Glutamatergic neuron (in vitro differentiated cells): ENCODE results near the gene KIAA1217. TPM values are rescaled to one million over a fixed set of nuclear protein-coding genes. Genes with fewer than 3 reads are reported as not detected.

Experiments
- DNase-seq: peaks from one replicate; pipeline ENCODE4 v3.0.0; 2022
- H3K27ac Mint-ChIP-seq: one replicate; pipeline ENCODE4 v1.8.0; 2020; ENCODE audit warnings: mild to moderate bottlenecking, mixed read lengths, inconsistent platforms; ENCODE audit not compliant: unreplicated experiment
- H3K27me3 Mint-ChIP-seq: one replicate; pipeline ENCODE4 v1.8.0; 2020; ENCODE audit warnings: mild to moderate bottlenecking, moderate library complexity, mixed read lengths, inconsistent platforms; ENCODE audit not compliant: unreplicated experiment
- H3K36me3 Mint-ChIP-seq: one replicate; pipeline ENCODE4 v1.8.0; 2020; ENCODE audit warnings: mild to moderate bottlenecking, mixed read lengths, inconsistent platforms; ENCODE audit not compliant: unreplicated experiment
- H3K4me1 Mint-ChIP-seq: one replicate; pipeline ENCODE4 v1.8.0; 2020; ENCODE audit warnings: mild to moderate bottlenecking, low read depth, mixed read lengths, inconsistent platforms; ENCODE audit not compliant: unreplicated experiment
- H3K4me3 Mint-ChIP-seq: one replicate; pipeline ENCODE4 v1.8.0; 2020; ENCODE audit warnings: mild to moderate bottlenecking, mixed read lengths, inconsistent platforms; ENCODE audit not compliant: unreplicated experiment
- H3K9me3 Mint-ChIP-seq: one replicate; pipeline ENCODE4 v1.8.0; 2020; ENCODE audit warnings: mild to moderate bottlenecking, moderate library complexity, mixed read lengths, inconsistent platforms; ENCODE audit not compliant: unreplicated experiment
- total RNA-seq: library from RNA; stranded (reverse); fragmentation: NEBNext Ultra II Directional; extraction: Animal tissue kit (Norgen Biotek cat#: 25700); gene quantifications from one replicate; pipeline ENCODE4 v1.2.1, GENCODE V29; 2021; ENCODE audit not compliant: unreplicated experiment
- TF ChIP-seq, protein P1 (sequence below): fragments of 200-600 bp; sonication (generic); IDR thresholded peaks from one replicate; pipeline ENCODE4 v1.5.0; 2021; ENCODE audit not compliant: partially characterized antibody, unreplicated experiment

KIAA1217 gene
- total RNA-seq, 1 donor from 2014 or later: 4.4 TPM

- no peak for DNase-seq
- peaks cover 9% of the 10 kb centered on the region for H3K4me1 Mint-ChIP-seq
- H3K9me3 Mint-ChIP-seq: peaks cover 2% of the 10 kb centered on the region
- TF ChIP-seq, protein P1, sequence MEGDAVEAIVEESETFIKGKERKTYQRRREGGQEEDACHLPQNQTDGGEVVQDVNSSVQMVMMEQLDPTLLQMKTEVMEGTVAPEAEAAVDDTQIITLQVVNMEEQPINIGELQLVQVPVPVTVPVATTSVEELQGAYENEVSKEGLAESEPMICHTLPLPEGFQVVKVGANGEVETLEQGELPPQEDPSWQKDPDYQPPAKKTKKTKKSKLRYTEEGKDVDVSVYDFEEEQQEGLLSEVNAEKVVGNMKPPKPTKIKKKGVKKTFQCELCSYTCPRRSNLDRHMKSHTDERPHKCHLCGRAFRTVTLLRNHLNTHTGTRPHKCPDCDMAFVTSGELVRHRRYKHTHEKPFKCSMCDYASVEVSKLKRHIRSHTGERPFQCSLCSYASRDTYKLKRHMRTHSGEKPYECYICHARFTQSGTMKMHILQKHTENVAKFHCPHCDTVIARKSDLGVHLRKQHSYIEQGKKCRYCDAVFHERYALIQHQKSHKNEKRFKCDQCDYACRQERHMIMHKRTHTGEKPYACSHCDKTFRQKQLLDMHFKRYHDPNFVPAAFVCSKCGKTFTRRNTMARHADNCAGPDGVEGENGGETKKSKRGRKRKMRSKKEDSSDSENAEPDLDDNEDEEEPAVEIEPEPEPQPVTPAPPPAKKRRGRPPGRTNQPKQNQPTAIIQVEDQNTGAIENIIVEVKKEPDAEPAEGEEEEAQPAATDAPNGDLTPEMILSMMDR: no peak
- H3K4me3 Mint-ChIP-seq: no peak overlapping the region
- H3K36me3 Mint-ChIP-seq: no peaks in the 10 kb centered on the region
- H3K27ac Mint-ChIP-seq: no peak overlapping the region
- H3K27me3 Mint-ChIP-seq: no peaks in the 10 kb centered on the region
Observed at GRCh38 chr10:24259365-24260130, 50.6 kb downstream of the KIAA1217 start.

GRCh38 chr10:24261627-24262026 lies 52.7 kb downstream of the KIAA1217 start:
- no peak for DNase-seq
- Mint-ChIP-seq H3K27ac (no peak overlapping the region), H3K9me3 (peaks cover 2% of the 10 kb centered on the region), H3K4me3 (no peak overlapping the region), H3K27me3 (no peaks in the 10 kb centered on the region), H3K4me1 (peaks cover 7% of the 10 kb centered on the region), H3K36me3 (no peaks in the 10 kb centered on the region)
- TF ChIP-seq, protein P1: no peak

- Mint-ChIP-seq H3K9me3 (peaks cover under 1% of the 10 kb centered on the region), H3K4me1 (peaks cover 2% of the 10 kb centered on the region), H3K4me3 (no peak overlapping the region), H3K27ac (no peak overlapping the region), H3K27me3 (no peaks in the 10 kb centered on the region), H3K36me3 (no peaks in the 10 kb centered on the region)
- TF ChIP-seq, protein P1: no peak
- DNase-seq: no peak
Observed at GRCh38 chr10:24262929-24263590, 54.1 kb downstream of the KIAA1217 start.

DNA sequence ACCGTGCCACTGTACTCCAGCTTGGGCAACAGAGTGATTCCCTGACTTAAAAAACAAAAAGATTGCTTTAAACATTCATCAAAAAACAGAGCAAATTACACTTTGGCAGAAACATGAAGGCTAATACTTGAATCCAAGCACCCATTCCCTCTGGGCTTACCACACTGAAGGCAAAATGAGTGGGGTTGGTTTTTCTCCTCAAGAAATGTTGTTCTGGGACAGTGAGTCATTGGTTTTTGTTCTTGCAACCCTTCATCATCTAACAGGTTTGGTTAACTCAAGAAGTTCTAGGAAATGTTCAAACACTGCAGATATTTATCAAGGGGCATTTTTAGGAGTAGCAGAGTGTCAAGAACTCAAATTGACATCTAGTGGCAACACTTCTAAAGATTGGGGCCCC lies 60.5 kb downstream of the KIAA1217 start:
- Mint-ChIP-seq H3K36me3 (no peaks in the 10 kb centered on the region), H3K4me3 (no peak overlapping the region), H3K4me1 (no peaks in the 10 kb centered on the region), H3K27ac (no peak overlapping the region), H3K9me3 (no peaks in the 10 kb centered on the region), H3K27me3 (no peaks in the 10 kb centered on the region)
- TF ChIP-seq, protein P1: no peak
- no peak for DNase-seq

DNA sequence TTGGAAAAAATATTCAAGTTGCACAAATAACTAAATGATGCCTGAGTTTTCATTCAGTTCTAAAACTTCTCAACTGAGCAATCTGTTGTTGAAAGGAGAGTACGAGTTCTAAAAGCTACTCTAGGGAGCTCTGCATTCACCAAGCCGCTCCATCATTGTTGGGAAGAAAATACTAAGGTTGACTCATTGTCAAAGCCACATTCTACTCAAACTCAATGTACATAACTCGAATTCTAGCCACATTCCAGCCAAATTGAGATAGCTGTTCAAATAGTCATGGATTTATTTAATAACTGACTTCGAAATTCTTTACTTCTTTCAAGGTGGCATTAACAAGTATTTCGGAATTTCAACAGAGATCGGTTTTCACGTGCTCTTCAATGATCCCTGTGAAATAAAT lies 63.4 kb downstream of the KIAA1217 start:
- Mint-ChIP-seq H3K27ac (no peak overlapping the region), H3K9me3 (no peaks in the 10 kb centered on the region), H3K4me3 (no peak overlapping the region), H3K27me3 (no peaks in the 10 kb centered on the region), H3K4me1 (no peaks in the 10 kb centered on the region), H3K36me3 (no peaks in the 10 kb centered on the region)
- TF ChIP-seq, protein P1: no peak
- DNase-seq: no peak
